ENCODE measurements around the gene RIMS3. TPM values are rescaled to one million over a fixed set of nuclear protein-coding genes. Genes with fewer than 3 reads are reported as not detected.
"Not testable (repeated sequence)": the region's sequence is repeated elsewhere in the genome, so short reads cannot be mapped to it uniquely, and the experiment has no call there.

The RIMS3 gene
- total RNA-seq, 1 donor from 2014 or later, result 13.7 TPM

DNA sequence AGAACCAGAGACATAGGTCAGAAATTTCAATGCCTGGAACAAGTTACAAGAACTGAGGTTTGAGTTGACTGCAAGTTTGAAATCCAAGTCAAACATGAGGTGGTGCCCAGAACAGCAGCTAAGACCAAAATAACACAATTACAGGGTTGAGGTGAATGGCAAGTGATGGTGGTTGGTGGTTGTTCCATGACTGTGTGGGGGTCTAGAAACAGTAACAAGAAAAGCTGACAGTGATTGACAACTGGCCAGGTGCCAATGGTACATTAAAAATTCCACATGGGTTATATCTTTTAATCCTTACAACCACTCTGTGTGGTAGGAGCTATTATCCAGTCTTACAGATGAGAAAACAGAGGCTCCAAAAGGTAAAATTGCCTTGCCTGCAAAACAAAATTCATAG, 32.0 kb downstream of the RIMS3 start:
- peak; percentile 47 for DNase-seq (ENCODE audit: low read depth)

- DNase-seq (ENCODE audit: low read depth), result peak; percentile 48
Measured at GRCh38 chr1:40630488-40631223, 34.8 kb downstream of the RIMS3 start.

- not testable (repeated sequence) for DNase-seq (ENCODE audit: low read depth)
Measured at GRCh38 chr1:40629546-40629945, 35.9 kb downstream of the RIMS3 start.

GRCh38 chr1:40628903-40629292, 36.6 kb downstream of the RIMS3 start:
- no peak for DNase-seq (ENCODE audit: low read depth)

DNA sequence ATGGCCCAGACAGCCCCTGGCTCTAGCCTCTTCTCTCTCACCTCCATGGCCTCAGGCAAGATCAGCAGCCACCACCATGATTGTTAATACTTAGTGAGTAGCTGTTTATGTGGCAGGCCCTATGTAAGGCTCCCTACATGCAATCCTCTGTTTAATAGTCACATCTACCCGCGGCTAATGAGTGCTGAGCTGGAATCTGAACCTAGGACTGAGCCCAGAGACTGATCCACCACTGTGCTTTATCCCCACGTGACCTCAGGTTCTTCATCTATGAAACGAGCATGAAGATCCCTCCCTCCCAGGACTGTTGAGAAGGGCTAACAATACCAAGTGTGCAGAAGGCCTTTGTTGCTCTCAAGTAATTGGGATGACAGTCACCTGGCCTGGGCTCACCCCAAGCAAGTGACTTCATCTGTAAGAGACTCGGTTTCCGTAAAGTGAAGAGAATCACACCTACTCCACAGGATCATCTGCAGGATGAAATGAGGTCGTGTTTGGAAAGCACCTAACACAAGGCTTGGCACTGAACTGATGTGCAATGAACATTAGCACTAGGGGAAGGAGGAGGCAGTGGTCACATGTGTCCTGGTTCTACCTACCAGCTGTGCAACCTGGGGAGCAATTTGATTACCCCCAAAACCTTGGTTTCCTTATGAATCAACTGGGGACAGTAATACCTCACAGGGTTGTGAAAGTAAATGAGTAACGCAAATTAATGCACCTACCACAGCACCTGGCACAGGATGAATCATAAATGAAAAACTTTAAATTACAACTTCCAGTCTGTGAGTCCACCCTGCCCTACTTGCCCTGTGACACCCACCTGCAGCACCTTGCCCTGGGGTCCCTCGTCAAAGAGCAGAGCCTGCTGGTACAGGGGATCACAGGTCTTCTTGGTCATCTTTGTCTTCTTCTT, 37.2 kb downstream of the RIMS3 start:
- no peak for DNase-seq (ENCODE audit: low read depth)

DNA sequence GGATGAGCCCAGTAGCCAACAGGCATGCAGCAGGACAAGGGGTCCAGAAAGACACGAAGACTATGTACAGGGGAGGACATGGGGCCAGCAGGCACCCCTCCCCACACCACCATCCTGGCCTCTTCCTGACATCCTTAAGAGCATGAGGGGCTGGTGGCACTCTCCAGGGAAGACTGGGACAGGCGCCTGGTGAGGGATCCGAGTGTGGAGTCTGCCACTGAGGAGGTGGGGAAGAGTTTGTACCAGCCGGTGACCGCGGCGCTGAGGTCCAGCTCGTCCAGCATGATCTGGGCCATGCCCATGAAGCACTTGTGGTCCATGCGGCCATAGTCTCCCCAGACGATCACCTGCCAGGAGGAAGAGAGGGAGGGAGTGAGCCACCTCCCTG, 39.1 kb downstream of the RIMS3 start:
- DNase-seq (ENCODE audit: low read depth), result no peak

DNA sequence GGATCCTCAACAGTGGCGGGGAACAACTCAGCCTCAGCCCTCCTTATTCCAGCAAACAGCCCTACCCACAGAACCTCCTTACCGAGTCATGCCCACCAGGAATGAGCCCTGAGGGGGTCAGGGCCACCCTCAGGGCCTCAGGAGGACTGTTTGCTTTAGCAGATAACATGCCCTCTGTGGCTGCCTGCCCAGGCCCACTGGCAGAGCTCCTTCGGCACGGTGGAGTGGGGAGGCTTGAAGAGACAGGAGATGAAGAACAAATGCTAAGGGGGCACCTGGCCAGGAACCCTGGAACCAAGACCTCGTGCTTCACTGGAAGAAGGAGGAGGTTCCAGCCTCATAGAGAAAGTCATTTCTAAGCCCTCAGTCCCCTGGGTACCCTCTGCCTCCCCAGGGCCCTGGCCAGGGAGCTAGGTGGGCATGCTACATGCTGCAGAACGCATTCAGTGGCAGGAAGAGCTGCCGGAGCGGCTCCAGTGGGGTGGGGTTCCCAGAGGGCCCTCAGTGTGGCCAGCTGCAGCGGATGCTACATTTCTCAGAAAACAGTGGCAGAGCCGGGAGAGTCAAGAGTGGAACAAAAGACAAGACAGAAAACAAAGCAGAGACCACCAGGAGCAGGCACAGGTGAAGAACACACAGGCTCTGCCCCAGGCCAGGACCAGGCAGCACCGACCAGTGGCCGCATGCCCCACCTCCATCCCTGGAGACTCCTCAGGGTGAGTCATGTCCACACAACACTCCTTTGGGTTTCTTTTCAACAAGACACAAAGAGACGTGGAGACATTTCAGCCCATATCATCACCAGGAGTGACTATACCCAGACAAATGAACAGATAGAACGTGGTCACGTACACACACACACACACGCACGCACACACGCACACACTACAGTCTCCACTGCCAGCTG, 39.8 kb downstream of the RIMS3 start:
- DNase-seq (ENCODE audit: low read depth), result peak; percentile 45

DNA sequence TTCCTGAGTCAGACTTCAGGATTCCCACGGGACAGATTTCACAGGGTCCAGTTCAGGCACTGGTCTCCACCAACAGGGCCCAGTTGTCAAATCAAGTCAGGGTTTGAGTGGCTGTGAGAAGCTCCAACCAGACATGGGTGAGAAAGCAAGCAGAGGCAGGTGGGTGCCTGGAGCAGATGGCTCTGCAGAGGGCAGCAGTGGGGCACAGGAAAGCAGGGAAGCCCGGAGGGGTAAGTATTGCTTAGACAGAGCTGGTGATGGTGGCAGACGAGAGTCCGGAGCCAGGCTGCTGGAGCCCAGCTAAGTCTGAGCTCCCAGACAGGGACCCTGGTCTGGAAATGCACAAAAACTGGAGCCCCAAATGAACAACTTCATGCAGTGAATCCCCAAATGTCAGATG, 40.4 kb downstream of the RIMS3 start:
- DNase-seq (ENCODE audit: low read depth), result peak; percentile 66

DNA sequence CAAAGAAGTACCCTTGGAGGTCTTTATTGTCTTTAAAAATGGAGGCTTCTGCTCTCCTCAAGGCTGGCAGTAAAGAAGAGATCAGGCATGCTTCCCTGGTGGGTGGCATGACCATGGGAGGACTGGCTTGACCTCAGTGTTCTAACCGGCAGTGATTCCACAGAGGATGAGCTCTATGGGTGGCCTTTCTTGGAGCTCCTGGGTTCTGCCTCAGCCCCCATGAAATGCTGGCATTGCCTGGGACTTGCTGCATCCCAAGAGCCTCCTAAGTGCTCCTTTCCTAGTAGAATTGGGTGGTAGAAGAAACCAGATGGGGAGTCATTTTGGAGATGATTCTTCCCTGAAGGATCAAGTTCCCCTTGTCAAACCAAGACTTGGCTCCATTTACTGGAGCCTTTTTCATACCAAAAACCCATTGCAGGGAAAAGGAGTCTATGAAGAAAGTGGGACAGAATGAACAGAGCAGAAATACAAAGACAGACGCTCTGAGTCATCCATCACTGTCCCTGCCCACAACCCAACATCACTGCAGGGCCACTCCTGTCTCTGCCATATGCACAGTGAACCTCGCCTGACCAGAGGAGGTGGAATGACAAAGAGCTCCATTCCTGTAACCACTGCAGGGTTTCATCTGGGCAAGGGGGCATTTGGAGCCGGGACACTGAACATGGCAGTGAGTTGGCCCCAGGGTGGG, 42.4 kb downstream of the RIMS3 start:
- DNase-seq (ENCODE audit: low read depth), result peak; percentile 51

GRCh38 chr1:40621821-40622450, 43.5 kb downstream of the RIMS3 start:
- no peak for DNase-seq (ENCODE audit: low read depth)

- DNase-seq (ENCODE audit: low read depth), result no peak
Measured at GRCh38 chr1:40620586-40621210, 44.8 kb downstream of the RIMS3 start.

DNA sequence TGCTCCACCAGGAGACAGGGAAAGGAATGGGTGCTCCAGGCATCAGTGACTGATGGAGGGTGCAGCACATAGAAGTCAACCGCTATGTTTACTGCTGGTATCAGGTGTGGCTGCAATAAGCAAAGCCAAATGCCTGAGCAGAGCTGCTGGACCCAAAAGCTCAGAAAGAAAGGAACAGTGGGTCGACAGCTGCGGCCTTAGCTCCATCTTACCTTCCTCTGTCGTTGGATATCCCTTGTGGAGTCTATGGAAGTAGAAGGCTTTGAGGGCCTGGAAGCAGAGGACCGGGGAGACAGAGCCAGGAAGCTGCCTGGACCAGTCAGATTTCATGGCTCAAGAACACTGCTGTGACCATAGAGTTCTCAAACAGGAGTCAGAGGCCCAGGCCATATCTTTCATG, 45.3 kb downstream of the RIMS3 start:
- DNase-seq (ENCODE audit: low read depth), result no peak

DNA sequence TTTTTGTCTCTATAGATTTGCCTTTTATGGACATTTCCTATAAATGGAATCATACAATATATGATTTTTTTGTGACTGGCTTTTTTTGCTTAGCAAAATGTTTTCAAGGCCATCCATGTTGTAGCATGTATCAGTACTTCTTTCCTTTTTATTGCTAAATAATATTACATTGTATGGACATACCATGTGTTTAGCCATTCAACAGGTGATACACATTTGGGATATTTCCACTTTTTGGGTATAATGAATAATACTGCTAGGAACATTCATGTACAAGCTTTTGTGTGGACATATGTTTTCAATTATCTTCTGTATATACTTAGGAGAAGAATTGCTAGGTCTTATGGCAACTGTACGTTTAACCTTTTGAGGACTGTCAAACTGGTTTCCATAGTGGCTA, 47.4 kb downstream of the RIMS3 start:
- no peak for DNase-seq (ENCODE audit: low read depth)

DNA sequence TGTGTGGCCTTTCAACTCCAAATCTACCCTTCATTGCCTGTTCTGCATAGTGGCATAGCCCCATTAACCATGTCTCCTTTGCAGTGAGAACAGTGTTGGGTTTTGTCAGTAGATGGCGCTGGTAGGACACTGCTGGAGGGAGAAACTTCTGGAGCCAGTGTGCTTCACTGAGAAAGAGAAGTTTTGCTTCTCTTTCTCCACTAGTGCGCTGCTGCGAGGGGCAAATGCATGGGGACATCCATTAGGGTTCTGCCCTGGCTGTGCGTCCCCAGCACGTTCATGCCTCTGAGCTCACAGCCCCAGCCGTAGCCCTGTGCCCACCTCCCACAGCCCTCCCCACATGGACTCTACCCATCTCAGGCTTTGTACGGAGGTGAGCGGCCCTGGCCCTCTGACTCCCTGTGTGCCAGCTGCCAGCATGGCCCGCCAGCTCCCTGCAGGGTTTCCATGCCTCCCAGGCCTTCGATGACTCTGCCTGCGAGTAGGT, 53.1 kb downstream of the RIMS3 start:
- DNase-seq (ENCODE audit: low read depth), result peak; percentile 81

- no peak for DNase-seq (ENCODE audit: low read depth)
Measured at GRCh38 chr1:40610156-40610555, 55.3 kb downstream of the RIMS3 start.

DNA sequence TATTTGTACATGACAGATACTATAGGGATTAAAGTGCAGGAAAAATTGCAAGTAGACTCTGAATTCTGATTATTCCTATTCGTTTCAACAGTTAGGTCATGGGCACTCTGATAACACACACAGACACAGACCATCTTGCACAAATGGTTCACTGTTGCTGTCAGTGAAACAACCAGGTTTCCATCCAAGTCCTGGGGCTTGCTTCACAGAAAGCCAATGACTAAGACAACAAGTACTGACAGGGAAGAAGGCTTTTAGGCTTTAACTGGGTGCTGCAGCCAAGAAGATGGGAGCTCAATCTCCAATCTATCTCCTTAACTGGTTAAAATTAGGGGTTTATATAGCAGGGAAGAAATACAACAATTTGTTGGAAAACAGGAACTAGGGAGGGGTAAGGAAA, 57.6 kb downstream of the RIMS3 start:
- no peak for DNase-seq (ENCODE audit: low read depth)

DNA sequence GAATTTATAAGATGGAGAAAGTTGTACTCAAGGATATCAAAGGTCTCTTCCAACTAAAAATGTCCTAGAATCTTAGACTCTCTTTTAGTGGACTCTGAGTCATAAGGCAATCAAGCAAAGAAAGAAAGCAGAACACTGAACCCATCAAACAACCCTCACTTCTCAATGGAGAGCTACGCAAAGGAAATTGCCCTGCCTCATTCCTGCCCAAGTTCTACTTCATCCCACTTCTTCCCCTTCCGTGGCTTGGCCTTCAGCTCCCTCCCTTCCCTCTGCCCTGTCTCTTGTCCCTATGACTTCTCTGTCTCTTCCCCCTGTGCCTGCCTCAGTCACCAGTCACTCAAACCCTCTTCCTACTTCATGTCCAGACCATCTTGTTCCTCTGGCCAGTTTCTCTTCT, 58.5 kb downstream of the RIMS3 start:
- DNase-seq (ENCODE audit: low read depth), result no peak

GRCh38 chr1:40606194-40606593, 59.3 kb downstream of the RIMS3 start:
- no peak for DNase-seq (ENCODE audit: low read depth)

DNA sequence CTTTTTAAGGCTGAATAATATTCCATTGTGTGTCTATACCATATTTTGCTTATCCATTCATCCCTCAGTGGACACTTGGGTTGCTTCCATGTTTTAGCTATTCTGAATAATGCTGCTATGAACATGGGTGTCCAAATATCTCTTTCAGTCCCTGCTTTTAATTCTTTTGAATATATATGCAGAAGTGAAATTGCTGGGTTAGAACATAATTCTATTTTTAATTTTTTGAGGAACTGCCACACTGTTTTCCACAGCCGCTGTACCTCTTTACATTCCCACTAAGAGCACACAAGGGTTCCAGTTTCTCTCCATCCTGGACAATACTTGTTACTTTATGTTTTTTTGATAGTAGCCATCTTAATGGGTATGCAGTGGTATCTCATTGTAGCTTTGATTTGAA, 65.6 kb downstream of the RIMS3 start:
- no peak for DNase-seq (ENCODE audit: low read depth)

- DNase-seq (ENCODE audit: low read depth), result no peak
Measured at GRCh38 chr1:40595623-40596022, 69.9 kb downstream of the RIMS3 start.

Data from myocyte (in vitro differentiated cells).